NCI-H2029 treated with DMSO at 0.1 percent for 48 hours (cell line): ENCODE results near the gene IRAK2.
"Not testable (repeated sequence)": the region's sequence is repeated elsewhere in the genome, so short reads cannot be mapped to it uniquely, and the experiment has no call there.

ENCODE experiments used
- DNase-seq: peaks from one replicate; lab custom pipeline; 2025; lab: John Stamatoyannopoulos, UW

IRAK2 gene

GRCh38 chr3:10255835-10256234 lies 91.1 kb downstream of the IRAK2 start:
- no peak for DNase-seq

- no peak for DNase-seq
Observed at GRCh38 chr3:10259036-10259435, 94.3 kb downstream of the IRAK2 start.

DNA sequence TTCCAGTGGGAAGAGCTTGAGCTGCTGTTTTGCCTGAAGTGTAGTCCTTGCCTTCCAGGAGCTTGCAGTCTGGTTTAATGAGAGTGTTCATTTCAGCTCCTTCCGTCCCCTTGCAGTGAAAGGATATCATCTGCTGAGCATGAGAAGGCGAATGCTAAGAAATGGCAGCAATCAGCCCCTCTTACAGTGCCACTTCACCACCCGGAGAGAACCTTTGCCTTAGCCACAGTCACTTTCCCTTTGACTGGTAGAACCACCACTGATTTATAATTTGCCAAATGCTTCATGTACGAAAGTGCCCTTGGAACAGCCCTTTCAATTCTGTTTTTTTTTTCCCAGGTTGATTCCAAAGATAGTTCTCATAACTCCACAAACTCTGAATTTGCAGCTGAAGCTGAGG lies 95.1 kb downstream of the IRAK2 start:
- no peak for DNase-seq

GRCh38 chr3:10260211-10260701 lies 95.5 kb downstream of the IRAK2 start:
- DNase-seq, result no peak

GRCh38 chr3:10262027-10262426 lies 97.3 kb downstream of the IRAK2 start:
- DNase-seq, result no peak

GRCh38 chr3:10263646-10264363 lies 99.1 kb downstream of the IRAK2 start:
- no peak for DNase-seq

- no peak for DNase-seq
Observed at GRCh38 chr3:10265833-10266232, 101.1 kb downstream of the IRAK2 start.

GRCh38 chr3:10266936-10267335 lies 102.2 kb downstream of the IRAK2 start:
- DNase-seq, result not testable (repeated sequence)

GRCh38 chr3:10268116-10268515 lies 103.4 kb downstream of the IRAK2 start:
- no peak for DNase-seq

DNA sequence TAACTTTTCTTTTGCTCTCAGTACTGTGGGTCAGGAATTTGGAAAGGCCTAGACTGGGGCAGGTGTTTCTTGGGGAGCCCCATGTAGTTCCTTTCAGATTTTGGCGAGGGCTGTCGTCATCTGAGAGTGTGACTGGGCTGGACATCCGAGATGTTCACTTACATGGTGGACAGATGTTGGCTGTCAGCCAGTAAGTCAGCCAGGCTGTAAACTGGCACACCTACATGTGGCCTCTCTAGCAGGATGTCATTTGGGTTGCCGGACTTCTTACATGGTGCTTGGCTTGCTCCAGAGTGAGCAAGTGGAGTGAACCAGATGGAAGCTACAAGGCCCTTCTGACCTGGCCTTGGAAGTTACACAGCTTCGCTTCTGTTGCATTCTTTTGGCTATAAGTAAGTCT lies 104.2 kb downstream of the IRAK2 start:
- no peak for DNase-seq

DNA sequence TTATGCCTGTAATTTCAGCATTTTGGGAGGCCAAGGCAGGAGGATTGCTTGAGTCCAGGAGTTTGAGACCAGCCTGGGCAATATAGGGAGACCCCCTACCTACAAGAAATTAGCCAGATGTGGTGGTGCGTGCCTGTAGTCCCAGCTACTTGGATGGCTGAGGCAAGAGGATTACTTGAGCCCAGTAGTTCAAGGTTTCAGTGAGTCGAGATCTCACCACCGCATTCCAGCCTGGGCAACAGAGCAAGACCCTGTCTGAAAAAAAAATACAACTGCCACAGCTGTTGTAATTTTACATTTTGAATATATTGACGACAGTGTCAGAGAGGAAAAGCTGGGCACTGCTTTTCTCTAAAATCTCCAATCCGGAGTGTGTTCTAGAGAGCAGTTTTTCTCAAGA lies 104.7 kb downstream of the IRAK2 start:
- no peak for DNase-seq

GRCh38 chr3:10272476-10272875 lies 107.8 kb downstream of the IRAK2 start:
- not testable (repeated sequence) for DNase-seq

DNA sequence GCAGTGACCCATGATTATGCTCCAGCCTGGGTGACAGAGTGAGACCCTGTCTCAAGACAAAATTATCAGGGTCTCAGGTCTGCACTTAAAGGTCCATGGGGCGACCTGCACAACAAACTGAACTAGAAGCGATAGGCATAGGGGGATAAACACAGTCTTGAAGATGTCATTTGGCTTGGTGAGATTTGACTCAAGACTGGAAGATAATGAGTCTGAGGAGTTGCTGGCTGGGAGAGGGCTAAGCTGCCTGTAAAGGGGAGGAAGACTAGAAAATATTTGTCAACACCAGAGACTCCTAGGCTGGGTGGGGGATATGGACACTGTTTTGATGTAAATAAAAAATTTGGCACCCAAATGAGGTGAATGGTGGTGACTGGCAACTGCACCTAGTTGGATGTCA lies 108.3 kb downstream of the IRAK2 start:
- no peak for DNase-seq

DNA sequence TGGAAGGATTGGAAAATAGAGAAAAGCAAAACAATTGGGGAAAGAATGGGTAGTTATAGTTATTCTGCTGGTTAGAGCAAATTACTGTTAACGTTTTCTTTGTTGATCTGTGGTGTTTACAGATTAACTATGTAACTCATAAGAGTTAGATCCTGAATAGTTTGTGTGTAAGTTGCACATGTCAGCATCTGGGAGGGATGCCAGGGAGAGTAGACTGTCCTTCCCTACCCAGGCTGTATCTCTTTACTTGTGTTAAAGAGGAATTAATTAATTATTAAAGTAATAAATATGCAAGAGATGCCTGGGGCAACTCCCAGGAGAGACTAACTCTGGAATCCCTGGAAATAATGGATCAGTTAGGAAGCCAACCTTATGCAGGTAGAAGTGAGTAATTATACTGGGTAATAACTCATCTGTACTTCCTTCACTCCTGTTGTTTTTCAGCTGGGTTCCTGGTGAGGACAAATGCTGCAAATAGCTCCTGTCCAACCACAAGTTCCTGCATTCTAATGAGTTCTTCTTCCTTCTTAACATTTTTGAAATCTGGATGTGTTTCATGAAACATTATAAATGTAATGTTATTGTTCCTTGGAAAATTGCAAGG lies 109.1 kb downstream of the IRAK2 start:
- no peak for DNase-seq

DNA sequence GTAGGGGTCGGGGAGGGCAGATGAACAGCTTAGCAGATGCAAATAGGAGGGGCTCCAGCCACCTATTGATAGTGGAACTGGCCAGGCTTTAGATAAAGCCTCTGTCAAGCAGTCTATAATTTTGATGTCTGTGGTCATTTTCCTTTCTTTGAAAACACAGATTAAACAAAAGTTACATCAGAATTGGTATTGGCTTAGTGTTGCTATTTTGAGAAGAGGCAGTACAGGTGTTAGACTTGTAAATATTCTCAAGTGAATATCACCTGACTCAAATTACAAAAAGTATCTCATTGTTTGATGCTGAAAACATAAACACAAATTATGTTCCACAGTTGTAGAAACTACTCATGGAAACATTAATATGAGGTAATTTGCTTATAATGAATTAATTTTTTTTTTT lies 109.9 kb downstream of the IRAK2 start:
- DNase-seq, result peak; percentile 53

DNA sequence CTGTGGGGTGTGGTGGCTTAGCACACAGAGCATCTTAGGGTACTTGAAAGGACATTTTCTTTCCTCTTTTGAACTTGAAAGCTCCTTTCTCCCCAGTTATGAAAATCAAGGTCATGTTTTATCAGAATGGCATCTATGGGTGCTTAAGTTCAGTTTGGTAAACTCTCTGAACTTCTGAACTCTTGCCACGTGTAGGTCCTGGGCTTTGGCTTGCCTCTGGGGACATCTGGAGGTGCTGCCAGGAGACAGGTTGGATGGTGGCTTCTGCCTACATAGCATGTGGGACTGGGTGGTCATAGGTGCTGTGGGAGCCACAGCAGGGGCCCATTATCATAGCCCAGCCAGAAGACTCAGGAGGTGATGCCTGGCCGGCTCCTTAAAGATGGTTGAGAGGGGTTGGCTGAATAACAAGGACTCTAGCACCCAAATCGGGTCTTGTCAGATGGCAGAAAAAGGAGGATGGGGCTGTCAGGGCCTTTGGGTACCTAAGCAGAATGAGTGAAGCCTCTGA lies 112.5 kb downstream of the IRAK2 start:
- no peak for DNase-seq

DNA sequence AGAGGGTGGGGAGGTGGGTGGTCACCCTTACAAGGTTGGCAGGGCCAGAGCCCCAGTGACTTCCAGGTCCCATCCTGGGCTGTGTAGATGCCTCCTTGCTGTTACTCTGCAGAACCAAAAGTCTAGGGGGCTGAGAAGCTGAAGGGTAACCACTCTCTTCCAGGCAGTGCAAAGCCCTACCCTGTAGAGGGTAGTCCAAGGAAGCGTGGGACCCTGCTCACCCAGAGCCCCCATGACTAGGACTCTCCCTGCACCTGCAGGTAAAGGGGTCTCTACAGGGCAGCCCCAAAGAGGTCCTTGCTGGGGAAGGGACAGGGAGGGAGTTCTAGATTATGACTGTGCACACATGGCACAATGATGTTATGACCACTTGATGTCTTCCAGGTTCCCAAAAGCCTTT lies 113.8 kb downstream of the IRAK2 start:
- DNase-seq, result no peak

GRCh38 chr3:10279384-10280176 lies 114.9 kb downstream of the IRAK2 start:
- no peak for DNase-seq

- no peak for DNase-seq
Observed at GRCh38 chr3:10280177-10280529, 115.4 kb downstream of the IRAK2 start.

DNA sequence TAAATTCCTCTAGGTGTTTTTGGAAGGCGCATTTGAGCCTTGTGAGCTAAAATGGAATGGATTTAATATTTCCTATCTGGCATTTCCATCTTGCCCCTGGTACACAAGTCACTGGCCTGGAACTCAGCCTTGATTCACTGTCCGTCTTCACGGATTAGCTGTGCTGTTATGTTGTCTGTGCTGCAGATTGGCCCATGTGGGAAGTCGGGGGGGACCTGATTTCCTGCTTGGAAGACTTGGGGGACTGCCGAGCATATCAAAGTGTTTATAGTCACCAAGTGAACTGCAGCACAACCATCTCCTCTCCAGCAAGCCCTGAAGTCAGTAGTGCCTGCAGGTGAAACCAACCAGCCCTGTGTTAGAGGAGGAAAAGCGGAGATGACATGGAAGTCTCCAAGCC lies 115.9 kb downstream of the IRAK2 start:
- no peak for DNase-seq

DNA sequence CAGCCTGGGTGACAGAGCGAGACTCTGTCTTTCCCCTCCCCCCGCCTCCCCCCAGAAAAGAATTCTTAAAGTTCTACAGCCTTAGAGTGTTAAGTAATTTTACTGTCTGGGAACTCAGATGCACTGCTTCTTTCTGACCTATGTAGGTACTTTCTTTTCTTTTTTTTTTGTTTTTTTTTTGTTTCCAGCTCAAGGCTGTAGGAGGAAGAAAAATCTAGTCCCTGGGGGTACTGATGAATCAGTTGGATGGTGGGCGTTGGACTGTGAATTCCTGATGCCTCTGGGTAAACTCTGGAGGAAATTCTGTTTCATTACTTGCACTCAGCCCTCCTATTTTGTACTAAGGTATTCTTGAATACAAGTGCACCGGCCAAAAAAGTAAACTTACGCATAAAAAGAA lies 117.2 kb downstream of the IRAK2 start:
- no peak for DNase-seq

- peak; percentile 95 for DNase-seq
Observed at GRCh38 chr3:10283638-10284037, 118.9 kb downstream of the IRAK2 start.

GRCh38 chr3:10284496-10284895 lies 119.8 kb downstream of the IRAK2 start:
- DNase-seq, result no peak
